ENCODE results near the gene ABCD1.

ABCD1 gene

GRCh38 chrX:153732401-153732800 lies 7.7 kb downstream of the ABCD1 start:
- no peak overlapping the region for H3K27ac ChIP-seq
- TF ChIP-seq CTCF (conservative IDR thresholded peaks at IDR 0.05) = no peak

DNA sequence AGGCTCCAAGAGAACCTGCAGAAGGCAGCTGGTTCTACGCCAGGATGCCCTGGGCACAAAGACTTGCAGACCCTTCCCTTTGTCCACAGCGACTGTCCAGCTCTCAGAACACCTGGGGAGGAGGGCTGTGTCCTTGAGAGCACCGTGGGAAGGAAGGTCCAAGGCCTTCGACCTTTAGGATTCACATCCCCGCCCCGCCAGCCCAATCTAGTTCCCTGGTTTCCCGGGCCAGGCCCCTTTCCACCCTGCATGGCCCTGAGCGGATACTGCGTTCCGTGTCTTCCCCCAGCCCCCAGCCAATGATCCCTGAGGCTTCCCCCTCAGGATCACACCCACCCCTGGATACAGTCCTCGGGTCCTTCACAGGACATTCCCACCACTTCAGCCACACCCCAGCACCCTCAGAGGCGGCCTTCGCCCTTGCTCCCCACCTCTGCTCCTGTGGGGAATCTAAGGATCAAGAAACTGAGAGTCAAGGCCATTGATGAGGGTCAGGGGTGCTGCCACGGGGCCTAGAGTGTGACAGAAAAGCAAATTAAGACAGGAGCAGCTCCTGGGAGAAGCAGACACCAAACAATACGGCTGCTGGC lies 9.1 kb downstream of the ABCD1 start:
- no peak overlapping the region for H3K27ac ChIP-seq
- no peak for TF ChIP-seq CTCF (conservative IDR thresholded peaks at IDR 0.05)

DNA sequence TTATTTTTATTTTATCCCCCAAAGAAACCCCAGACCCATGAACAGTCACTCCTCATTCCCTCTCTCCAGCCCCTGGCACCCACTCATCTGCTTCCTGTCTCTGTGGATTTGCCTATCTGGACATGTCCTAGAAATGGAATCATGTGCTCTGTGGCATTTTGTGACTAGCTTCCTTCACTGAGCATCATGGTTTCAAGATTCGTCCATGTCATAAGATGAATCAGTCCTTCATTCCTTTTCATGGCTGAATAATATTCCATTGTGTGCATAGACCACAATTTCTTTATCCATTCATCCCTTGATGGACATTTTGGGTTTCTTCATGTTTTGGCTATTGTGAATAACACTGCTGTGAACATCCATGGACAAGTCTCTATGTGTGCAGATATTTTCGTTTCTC lies 10.2 kb downstream of the ABCD1 start:
- no peak overlapping the region for H3K27ac ChIP-seq
- TF ChIP-seq CTCF (conservative IDR thresholded peaks at IDR 0.05) = no peak

GRCh38 chrX:153735274-153735673 lies 10.6 kb downstream of the ABCD1 start:
- TF ChIP-seq CTCF (conservative IDR thresholded peaks at IDR 0.05) = no peak
- no peak overlapping the region for H3K27ac ChIP-seq

DNA sequence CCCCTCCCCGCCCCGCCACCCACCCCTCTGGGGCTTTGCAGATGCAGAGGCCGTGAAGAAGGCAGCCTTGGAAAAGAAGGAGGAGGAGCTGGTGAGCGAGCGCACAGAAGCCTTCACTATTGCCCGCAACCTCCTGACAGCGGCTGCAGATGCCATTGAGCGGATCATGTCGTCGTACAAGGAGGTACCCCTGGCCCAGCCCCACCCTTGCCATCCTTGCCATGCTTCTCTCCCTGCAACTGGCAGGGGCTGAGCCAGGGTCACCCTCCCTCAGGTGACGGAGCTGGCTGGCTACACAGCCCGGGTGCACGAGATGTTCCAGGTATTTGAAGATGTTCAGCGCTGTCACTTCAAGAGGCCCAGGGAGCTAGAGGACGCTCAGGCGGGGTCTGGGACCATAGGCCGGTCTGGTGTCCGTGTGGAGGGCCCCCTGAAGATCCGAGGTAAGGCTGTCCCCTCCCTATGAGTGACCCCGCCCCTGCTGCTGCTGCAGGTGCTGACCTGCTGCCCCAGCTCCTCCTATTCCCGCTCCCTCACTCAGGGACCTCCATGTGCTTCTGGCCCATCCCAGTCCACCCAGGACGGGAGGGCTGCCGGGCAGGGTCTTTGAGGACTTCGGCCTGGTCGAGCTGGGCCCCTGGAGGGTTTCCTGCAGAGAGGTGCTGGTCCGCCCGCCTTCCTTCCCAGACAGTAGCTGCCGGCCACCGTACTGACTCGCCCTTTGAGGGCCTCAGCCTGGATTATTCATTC lies 11.6 kb downstream of the ABCD1 start:
- TF ChIP-seq CTCF (conservative IDR thresholded peaks at IDR 0.05) = no peak
- no peak overlapping the region for H3K27ac ChIP-seq

- no peak for TF ChIP-seq CTCF (conservative IDR thresholded peaks at IDR 0.05)
- H3K27ac ChIP-seq = no peak overlapping the region
Measured at GRCh38 chrX:153736871-153737441, 12.3 kb downstream of the ABCD1 start.

- H3K27ac ChIP-seq = no peak overlapping the region
- TF ChIP-seq CTCF (conservative IDR thresholded peaks at IDR 0.05) = no peak
Measured at GRCh38 chrX:153738056-153738605, 13.5 kb downstream of the ABCD1 start.

Measured in VCaP (cell line).